Islet precursor cell (in vitro differentiated cells): ENCODE results near the gene SORCS2.

Source experiments
- DNase-seq: peaks from one replicate; pipeline ENCODE4 v3.0.0-alpha.2; 2018

The SORCS2 gene

DNA sequence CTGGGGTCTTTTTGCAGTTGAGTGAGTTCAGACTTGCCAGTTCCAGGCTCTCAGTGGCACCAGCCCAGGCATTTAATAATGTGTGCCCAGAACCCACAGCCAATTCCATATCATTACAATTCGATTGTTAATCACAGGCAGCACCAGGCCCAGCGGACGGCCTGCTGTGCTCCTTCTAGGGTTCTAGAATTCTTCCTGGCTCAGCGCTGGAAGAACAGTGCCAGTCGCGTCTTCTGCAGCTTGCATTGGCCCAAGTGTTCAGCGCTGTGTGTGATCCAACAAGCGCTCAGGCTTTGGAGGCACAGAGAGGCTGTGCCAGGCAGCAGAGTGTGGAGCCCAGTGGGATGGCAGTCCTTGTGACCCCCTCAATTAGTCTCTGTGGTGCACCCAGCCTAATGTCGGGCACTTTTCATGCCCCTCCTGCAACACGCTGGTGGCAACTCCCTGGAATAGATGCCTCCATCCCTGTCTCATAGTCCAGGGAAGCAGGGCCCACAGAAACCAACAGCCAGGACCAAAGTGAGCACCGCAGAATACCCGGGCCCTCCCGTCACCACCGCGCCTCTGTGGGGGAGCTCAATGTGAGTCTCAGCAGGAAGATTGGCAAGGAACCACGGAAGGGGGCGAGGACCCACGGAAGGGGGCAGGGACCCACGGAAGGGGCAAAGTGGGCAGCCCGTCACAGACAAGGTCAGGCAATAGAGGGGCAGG is 554.2 kb downstream of the SORCS2 start:
- no peak for DNase-seq

- no peak for DNase-seq
Observed at GRCh38 chr4:7747062-7747385, 554.7 kb downstream of the SORCS2 start.

DNA sequence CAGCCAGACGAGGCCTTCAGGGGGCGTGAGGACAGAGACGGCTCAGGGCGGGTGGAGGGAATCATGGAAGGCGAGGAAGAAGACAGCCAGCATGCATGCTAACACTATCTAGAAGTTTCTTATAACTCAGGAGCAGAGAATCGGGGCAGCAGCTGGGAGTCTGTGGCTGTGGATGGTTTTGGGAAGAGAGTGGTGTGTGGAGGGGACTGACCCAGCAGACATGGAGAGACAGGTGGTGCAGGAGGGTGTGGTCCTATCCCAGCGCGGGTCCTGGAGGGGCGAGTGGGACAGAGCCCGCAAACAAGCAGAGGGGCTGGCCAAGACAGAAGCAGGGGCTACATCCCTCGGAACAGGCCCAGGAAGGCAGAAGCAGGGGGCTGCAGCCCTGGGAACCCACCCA is 555.2 kb downstream of the SORCS2 start:
- DNase-seq: no peak

- DNase-seq: no peak
Observed at GRCh38 chr4:7750523-7750922, 558.2 kb downstream of the SORCS2 start.

DNA sequence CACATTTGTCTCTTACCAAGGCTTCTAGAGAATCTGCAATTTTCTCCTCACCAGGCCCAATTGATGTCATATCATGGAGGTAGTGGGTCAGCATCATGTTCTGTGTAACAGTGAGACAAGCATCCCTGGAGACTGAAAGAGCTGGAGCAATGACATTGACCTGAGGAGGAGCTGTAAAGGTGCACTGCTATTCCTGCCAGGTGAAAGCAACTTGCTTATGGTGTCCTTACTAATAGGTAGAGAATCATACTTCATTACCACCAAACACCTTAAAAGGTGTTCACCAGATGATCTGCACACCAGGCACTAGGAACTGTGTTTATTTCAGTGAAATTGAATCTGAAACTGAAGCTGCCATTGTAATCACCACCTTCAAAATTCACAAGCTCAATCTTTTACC is 558.6 kb downstream of the SORCS2 start:
- no peak for DNase-seq

GRCh38 chr4:7752649-7753048 is 560.3 kb downstream of the SORCS2 start:
- no peak for DNase-seq

GRCh38 chr4:7753271-7753670 is 560.9 kb downstream of the SORCS2 start:
- no peak for DNase-seq

DNA sequence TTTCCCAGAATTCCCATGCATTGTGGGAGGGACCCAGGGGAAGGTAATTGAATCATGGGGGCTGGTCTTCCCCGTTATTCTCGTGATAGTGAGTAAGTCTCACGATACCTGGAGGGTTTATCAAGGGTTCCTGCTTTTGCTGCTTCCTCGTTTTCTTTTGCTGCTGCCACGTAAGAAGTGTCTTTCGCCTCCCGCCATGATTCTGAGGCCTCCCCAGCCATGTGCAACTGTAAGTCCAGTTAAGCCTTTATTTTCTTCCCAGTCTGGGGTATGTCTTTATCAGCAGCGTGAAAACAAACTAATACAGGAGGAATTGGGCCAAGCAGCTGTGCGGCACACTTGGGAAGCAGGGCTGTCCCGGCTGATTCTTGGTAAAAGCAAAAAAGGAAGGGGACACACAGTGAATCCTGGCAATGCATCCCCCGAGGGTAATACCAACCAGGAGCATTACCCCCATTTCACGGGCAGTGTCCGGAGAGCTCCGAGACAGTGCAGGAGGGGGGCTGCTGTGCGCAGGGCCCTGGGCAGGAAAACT is 561.7 kb downstream of the SORCS2 start:
- no peak for DNase-seq

DNA sequence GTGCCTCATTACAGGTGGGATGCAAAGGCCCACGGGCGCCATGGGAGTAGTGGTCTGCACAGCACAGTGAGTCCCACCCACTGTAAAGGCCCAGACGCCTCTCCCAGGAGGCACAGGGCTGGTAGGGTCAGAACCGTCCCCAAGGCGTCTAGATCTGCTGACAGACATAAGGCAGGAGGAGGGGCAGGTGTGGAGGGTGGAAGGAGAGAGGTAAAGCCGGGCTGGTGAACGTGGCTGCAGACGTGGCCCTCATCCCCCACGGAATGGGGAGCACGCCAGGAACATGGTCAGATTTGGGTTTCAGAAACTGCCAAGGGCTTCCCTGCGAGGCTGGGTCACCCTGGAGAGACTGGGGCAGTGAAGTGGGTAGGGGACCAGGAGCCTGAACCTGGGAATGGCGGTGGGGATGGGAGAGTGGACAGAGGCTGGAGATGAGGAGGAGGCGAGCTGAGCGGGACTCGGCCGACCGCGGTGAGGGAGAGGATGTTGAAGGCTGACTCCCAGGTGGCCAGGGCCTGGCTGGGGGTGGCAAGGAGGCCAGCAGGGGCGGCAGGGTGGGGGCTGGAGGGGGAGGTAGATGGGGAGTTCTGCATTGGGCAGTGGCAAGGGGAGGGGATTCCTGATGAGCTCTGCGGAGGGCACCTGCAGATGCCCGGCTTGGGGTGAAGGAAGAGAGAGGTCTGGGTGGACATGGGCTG is 562.4 kb downstream of the SORCS2 start:
- DNase-seq: no peak

DNA sequence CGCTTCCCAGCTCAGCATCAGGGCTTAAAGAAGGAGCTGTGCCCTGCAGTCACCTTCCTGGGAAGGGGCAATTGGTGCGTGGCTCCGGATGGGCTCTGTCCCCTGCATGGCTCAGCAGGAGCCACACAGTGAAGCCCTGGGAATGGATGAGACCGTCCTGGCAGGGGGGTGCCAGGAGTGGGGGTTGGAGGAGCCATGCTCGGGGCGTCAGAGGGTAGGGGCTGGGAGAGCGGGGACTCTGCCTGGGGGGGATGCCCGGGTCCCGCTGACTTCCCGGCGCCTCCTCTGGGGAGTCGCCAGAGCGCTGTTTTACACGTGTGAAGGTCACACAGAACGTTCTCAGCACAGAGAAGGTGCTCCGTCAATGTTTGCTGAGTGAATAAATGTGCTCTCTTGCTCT is 563.2 kb downstream of the SORCS2 start:
- no peak for DNase-seq

DNA sequence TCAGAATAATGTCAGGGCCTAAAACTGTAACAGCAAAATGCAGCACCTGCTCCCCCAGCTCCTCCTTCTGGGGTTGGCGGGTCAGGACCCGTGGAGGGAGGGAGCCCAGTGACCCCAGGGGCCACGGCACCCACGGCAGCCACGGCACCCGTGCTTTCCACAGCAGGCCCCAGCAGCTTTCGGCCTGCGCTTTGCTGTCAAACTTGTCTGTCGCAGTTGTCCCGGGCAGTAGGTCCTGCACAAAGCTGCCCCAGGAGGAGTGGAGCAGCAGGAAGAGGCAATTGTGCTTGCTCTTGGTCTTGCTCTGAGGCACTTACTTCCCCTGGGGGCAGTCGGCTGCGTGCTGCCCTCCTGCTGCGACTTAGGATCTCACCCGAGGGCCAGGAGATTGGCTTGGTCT is 563.7 kb downstream of the SORCS2 start:
- DNase-seq: no peak

- no peak for DNase-seq
Observed at GRCh38 chr4:7756561-7757355, 564.4 kb downstream of the SORCS2 start.

DNA sequence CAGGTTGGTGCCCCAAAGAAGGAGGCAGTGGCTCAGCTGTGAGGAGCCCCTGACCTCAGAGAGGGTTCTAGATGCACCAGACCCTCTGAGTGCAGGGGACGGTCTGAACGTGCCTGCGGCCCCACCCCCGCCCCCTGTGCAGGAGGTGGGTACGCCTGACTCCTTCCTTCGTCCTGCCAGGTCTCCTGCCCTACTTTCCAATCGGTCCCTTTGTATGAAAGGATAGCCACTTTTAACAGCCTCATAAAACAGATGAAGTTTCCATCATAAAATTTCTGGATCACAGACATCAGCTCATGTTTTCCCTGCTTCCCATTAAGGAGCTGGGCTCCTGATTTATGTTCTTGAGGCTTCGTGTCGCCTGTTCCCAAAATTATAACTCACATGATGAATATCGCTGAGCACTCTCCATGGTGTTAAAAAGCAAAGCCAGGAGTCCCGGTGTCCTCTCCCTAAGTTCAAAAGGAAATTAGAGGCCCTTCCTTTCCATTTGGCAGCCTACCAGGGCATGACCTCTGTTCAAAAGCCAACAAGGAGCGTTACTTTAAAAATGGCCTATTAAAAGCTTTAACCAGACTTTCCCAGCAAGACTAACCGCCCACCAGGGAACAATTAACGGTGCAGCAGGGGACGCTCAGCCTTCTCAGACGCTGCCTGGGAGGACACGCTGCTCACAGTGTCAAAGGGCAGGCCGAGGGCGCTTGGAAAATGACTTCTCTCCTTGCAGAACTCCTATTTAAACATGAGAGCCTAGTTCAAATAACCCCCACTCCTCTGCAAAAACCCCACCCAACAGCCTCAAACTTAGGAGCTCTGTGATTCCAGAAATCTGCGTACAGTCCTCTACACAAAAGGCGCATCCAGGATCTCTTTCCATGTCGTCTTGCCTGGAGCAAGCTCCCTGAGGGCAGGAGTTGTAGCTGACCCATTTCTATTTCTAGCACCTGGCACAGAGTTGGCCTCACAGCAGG is 565.4 kb downstream of the SORCS2 start:
- no peak for DNase-seq

- DNase-seq: no peak
Observed at GRCh38 chr4:7758476-7758875, 566.1 kb downstream of the SORCS2 start.

DNA sequence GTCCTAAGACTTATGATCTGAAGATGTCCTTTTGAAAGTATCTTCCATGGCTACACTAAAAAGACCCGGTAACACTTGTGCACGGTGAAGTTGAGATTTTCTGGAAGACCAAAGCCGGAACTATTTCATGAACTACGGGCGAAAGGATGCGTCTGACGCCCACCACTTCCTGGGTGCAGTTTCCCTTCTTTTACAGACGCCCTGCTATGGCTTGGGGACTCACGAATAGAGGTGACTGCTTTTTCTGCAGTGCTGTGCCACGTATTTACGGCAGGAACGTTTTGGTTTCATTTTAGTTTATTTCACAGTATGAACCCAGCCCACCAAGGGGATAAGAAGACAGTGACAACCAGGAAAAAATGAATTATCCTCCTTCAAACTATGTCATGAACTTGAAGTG is 566.9 kb downstream of the SORCS2 start:
- DNase-seq: no peak

- DNase-seq: no peak
Observed at GRCh38 chr4:7759635-7760034, 567.3 kb downstream of the SORCS2 start.

GRCh38 chr4:7760228-7760627 is 567.9 kb downstream of the SORCS2 start:
- DNase-seq: no peak

DNA sequence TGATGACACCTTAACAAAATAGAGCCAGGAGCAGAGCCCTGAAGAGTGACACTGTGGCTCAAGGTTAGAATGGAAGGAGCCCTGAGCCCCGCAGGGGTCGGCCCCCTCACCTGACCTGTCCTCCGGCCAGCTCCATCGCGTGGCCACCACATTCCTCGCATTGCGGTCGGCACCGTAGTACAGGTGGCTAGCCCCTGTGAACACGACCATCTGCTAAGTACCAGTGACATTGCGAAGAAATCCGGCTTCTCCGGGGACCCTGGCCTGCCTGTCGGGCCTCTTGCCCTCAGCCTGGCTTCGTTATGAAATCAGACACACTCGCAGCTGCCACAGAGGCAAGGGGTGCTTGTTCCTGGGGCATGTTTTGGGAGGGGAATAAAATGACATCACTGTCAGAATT is 568.4 kb downstream of the SORCS2 start:
- no peak for DNase-seq

DNA sequence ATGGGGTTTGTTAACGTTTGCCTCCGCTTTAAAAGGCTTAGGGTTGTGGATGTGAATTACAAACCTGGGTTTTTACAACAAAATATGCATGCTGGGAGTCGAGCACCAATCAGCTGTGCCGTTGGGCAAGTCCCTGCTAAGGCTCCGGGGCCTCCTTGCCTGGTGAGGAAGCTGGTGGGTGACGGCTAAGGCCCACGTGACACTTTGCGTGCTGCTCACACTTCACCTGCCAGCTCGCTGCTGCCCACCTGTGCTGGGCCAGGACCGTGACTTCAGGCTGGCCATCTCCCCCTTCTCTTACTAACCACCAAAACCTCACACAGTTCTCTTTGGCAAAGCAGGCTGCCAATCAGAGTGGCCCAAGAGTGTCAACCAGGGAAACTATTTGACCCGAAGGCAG is 569.0 kb downstream of the SORCS2 start:
- no peak for DNase-seq

- DNase-seq: peak; percentile 82
Observed at GRCh38 chr4:7761720-7762119, 569.4 kb downstream of the SORCS2 start.

DNA sequence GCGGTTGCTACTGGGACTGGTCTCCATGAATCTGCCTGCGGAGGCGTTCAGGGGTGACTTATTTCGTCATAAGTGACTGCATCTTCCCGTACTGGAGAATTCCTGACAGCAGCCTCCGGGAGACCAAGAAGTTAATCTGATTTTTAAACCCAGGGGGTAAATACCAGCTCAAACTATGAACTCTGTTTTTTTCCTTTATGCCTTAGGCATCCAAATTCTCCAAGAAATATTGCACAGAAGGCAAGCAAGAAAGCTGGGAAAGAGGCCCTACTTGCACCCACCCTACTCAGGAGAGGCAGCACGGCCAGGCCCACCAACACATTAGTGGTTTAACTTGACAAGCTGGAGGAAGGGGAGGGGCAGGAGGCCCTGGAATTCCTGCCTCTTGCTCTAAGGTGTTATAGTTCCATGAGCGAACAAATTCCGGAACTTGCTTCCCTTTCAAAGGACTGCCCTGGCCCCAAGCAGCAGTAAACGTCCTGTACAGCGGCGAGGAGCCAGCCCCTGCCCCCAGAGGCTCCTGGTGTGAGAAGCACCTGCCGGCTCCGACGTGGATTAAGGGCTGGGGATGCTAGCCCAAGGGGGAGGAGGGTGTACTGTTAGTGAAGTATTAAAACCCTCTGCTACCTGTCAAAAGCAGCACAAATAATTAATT is 570.2 kb downstream of the SORCS2 start:
- no peak for DNase-seq

- no peak for DNase-seq
Observed at GRCh38 chr4:7763106-7763505, 570.8 kb downstream of the SORCS2 start.
